ENCODE data around the gene SH2D4B.

- no peak for TF ChIP-seq EZH2 (IDR thresholded peaks at IDR 0.05; ENCODE audit: borderline replicate concordance, insufficient read depth, low read length, poor library complexity, severe bottlenecking)
- no peak for TF ChIP-seq MXI1 (conservative IDR thresholded peaks at IDR 0.05; ENCODE audit: poor library complexity, severe bottlenecking)
- TF ChIP-seq, protein P1, sequence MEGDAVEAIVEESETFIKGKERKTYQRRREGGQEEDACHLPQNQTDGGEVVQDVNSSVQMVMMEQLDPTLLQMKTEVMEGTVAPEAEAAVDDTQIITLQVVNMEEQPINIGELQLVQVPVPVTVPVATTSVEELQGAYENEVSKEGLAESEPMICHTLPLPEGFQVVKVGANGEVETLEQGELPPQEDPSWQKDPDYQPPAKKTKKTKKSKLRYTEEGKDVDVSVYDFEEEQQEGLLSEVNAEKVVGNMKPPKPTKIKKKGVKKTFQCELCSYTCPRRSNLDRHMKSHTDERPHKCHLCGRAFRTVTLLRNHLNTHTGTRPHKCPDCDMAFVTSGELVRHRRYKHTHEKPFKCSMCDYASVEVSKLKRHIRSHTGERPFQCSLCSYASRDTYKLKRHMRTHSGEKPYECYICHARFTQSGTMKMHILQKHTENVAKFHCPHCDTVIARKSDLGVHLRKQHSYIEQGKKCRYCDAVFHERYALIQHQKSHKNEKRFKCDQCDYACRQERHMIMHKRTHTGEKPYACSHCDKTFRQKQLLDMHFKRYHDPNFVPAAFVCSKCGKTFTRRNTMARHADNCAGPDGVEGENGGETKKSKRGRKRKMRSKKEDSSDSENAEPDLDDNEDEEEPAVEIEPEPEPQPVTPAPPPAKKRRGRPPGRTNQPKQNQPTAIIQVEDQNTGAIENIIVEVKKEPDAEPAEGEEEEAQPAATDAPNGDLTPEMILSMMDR (IDR thresholded peaks at IDR 0.05; ENCODE audit: poor library complexity, severe bottlenecking) = no peak
- TF ChIP-seq POLR2AphosphoS5 (IDR thresholded peaks at IDR 0.05) = no peak
- TF ChIP-seq EP300 (conservative IDR thresholded peaks at IDR 0.05; ENCODE audit: poor library complexity, severe bottlenecking) = no peak
- TF ChIP-seq REST (IDR thresholded peaks at IDR 0.05; ENCODE audit: borderline replicate concordance) = no peak
Measured at GRCh38 chr10:80501381-80501912, 36.3 kb upstream of the SH2D4B start.
